ENCODE results near the gene SGMS1. TPM values are rescaled to one million over a fixed set of nuclear protein-coding genes. Genes with fewer than 3 reads are reported as not detected.

SGMS1 gene
- polyA plus RNA-seq, 2 of the 4 experiments (the other 2 are of a cell fraction), result 22.7 to 28.2 TPM

DNA sequence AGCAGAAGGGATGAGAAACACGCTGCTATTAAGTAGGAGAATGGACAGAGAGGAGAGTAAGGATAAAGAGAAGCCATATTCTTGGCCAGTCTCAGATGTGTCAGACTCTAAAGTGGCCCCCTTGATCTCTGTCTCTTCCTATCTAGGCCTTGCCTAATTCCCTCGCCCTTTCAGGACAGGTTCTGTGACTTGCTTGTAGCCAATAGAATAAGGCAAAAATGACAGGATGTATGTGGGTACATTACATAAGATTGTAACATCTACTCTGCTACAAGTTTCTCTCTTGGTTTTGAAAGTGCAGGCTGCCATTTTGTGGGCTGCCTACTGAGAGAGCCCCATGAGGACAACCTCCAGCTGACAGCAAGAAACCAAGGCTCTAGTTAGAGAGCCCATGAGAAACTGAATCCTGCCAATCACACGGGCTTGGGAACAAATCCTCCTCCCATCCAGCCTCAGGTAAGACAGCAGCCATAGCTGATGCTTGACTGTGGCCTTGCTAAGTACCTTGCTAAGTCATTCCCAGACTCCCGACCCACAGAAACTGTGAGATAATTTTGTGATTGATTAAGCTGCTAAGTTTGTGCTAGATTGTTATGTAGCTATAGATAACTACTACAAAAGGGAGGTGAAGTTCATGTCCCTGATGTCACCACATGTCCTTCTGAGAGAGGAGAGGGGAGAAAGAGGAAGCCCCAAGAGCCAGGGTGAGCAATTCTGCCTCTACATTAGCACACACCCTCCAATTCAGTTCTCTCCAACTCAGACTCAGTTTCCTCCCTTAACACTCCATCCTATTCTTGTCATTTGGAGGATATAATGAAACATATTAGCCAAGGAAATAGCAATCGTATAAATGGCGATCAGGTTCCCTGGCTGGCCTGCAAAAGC lies 185.5 kb downstream of the SGMS1 start:
- Histone ChIP-seq H3K4me2 (no peak overlapping the region), H3K4me3 (no peak overlapping the region), H3K27ac (no peak overlapping the region), H3K9me3 (no peaks in the 10 kb centered on the region), H3K4me1 (no peaks in the 10 kb centered on the region)
- 85% methylated on average over 6 of the region's 6 CpGs for WGBS (ENCODE audit: missing lambda C conversion rate)
- ChIA-PET POLR2A (no interaction called here), CTCF (interaction anchor here (2.1 kb wide), 1 partner anchor 17 kb away, joined by 6 read pairs; no protein-coding TSS in a partner anchor)
- no peak for DNase-seq (ENCODE audit: low read depth in 1 of 2, low spot score in 1 of 2)
- FAIRE-seq, result no peak
- ATAC-seq, result no peak
- TF ChIP-seq HDAC2 (IDR thresholded peaks at IDR 0.05), result no peak
- no peak for TF ChIP-seq BHLHE40 (IDR thresholded peaks at IDR 0.05; ENCODE audit: low read depth, low read length)
- TF ChIP-seq MAFK (IDR thresholded peaks at IDR 0.05; ENCODE audit: partially characterized antibody), result no peak
- TF ChIP-seq CHD4 (IDR thresholded peaks at IDR 0.05; ENCODE audit: borderline replicate concordance), result no peak
- TF ChIP-seq RFX5 (IDR thresholded peaks at IDR 0.05), result no peak
- no peak for TF ChIP-seq FOSB (CRISPR knock-in tag; IDR thresholded peaks at IDR 0.05)
- no peak for TF ChIP-seq ZSCAN20 (CRISPR knock-in tag; IDR thresholded peaks at IDR 0.05)
- TF ChIP-seq, protein P1, sequence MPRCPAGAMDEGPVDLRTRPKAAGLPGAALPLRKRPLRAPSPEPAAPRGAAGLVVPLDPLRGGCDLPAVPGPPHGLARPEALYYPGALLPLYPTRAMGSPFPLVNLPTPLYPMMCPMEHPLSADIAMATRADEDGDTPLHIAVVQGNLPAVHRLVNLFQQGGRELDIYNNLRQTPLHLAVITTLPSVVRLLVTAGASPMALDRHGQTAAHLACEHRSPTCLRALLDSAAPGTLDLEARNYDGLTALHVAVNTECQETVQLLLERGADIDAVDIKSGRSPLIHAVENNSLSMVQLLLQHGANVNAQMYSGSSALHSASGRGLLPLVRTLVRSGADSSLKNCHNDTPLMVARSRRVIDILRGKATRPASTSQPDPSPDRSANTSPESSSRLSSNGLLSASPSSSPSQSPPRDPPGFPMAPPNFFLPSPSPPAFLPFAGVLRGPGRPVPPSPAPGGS (IDR thresholded peaks at IDR 0.05), result no peak
- TF ChIP-seq ZC3H11A (IDR thresholded peaks at IDR 0.05), result no peak
- no peak for TF ChIP-seq POLR2AphosphoS2 (conservative IDR thresholded peaks at IDR 0.05; ENCODE audit: low read length)
- TF ChIP-seq, protein P2, sequence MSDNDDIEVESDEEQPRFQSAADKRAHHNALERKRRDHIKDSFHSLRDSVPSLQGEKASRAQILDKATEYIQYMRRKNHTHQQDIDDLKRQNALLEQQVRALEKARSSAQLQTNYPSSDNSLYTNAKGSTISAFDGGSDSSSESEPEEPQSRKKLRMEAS (IDR thresholded peaks at IDR 0.05), result no peak
- no peak for TF ChIP-seq MYC (IDR thresholded peaks at IDR 0.05; ENCODE audit: borderline replicate concordance, low read length)
- TF ChIP-seq ESRRA (IDR thresholded peaks at IDR 0.05; ENCODE audit: borderline replicate concordance, low read length), result no peak
- no peak for TF ChIP-seq JUNB (IDR thresholded peaks at IDR 0.05)
- TF ChIP-seq CBX2 (IDR thresholded peaks at IDR 0.05; ENCODE audit: borderline replicate concordance, low read depth), result no peak
- no peak for TF ChIP-seq HEYL (CRISPR knock-in tag; IDR thresholded peaks at IDR 0.05)
- TF ChIP-seq, protein P3, sequence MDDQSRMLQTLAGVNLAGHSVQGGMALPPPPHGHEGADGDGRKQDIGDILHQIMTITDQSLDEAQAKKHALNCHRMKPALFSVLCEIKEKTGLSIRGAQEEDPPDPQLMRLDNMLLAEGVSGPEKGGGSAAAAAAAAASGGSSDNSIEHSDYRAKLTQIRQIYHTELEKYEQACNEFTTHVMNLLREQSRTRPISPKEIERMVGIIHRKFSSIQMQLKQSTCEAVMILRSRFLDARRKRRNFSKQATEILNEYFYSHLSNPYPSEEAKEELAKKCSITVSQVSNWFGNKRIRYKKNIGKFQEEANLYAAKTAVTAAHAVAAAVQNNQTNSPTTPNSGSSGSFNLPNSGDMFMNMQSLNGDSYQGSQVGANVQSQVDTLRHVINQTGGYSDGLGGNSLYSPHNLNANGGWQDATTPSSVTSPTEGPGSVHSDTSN (IDR thresholded peaks at IDR 0.05), result no peak
- no peak for TF ChIP-seq NR3C1 (IDR thresholded peaks at IDR 0.05)
- TF ChIP-seq KDM1A (IDR thresholded peaks at IDR 0.05; ENCODE audit: low read depth), result no peak
- TF ChIP-seq ZFP36 (IDR thresholded peaks at IDR 0.05; ENCODE audit: borderline replicate concordance, partially characterized antibody), result no peak

DNA sequence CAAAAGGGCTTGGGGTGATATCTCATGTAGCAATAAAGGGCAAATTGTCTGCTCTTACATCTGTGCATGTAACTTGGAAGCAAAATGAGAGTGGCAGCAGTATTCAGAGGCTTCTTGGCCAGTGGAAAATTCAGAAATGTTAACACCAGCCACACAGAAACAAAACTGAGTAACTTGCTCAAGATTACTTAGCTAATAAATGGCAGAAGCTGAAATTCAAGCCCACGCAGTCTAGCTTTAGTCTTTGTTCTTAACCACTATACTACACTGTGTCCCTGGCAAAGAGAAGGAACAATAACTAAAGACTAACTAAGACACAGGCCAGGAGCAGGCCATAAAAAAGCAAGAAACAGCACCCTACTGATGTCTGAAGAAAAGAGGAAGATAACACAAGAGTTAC lies 186.5 kb downstream of the SGMS1 start:
- ATAC-seq (no peak), DNase-seq (ENCODE audit: low read depth in 1 of 2, low spot score in 1 of 2) (no peak), FAIRE-seq (no peak)
- H3K4me2 ChIP-seq, result no peak overlapping the region
- TF ChIP-seq KDM1A (IDR thresholded peaks at IDR 0.05; ENCODE audit: low read depth) (no peak), ZSCAN20 (CRISPR knock-in tag; IDR thresholded peaks at IDR 0.05) (no peak), EHMT2 (IDR thresholded peaks at IDR 0.05; ENCODE audit: low read depth) (no peak), HEYL (CRISPR knock-in tag; IDR thresholded peaks at IDR 0.05) (no peak), CHD2 (IDR thresholded peaks at IDR 0.05; ENCODE audit: low read length, partially characterized antibody) (no peak), SREBF2 (IDR thresholded peaks at IDR 0.05) (no peak), POLR2AphosphoS2 (conservative IDR thresholded peaks at IDR 0.05; ENCODE audit: low read length) (no peak), RFX5 (IDR thresholded peaks at IDR 0.05) (no peak), ZNF302 (CRISPR knock-in tag; IDR thresholded peaks at IDR 0.05) (no peak), FOSB (CRISPR knock-in tag; IDR thresholded peaks at IDR 0.05) (no peak), POLR2A (IDR thresholded peaks at IDR 0.05; ENCODE audit: low read length) (no peak), MAZ (IDR thresholded peaks at IDR 0.05; ENCODE audit: borderline replicate concordance, low read depth, low read length) (no peak), HOXA7 (CRISPR knock-in tag; IDR thresholded peaks at IDR 0.05) (no peak)
- H3K27ac ChIP-seq, result no peak overlapping the region
- H3K9me3 ChIP-seq, result no peaks in the 10 kb centered on the region
- whole genome bisulfite sequencing (ENCODE audit: missing lambda C conversion rate), result 88% methylated on average over 1 of the region's 1 CpG
- POLR2A ChIA-PET, result no interaction called here
- CTCF ChIA-PET, result interaction anchor here (1.0 to 2.1 kb wide), 2 partner anchors 16 to 18 kb away, joined by 3 to 6 read pairs; no protein-coding TSS in a partner anchor
- H3K4me1 ChIP-seq, result no peaks in the 10 kb centered on the region
- no peak overlapping the region for H3K4me3 ChIP-seq

All from A549 (cell line).